DOHH2 (cell line): ENCODE results near the gene RPL10.

Experiments used
- H3F3A ChIP-seq: fragments of 200-600 bp; sonication (generic), shearing (Covaris generic); 2 replicates; pipeline ENCODE4 v1.6.0; 2016; ENCODE audit warnings: antibody characterized with exemption, mild to moderate bottlenecking; ENCODE audit not compliant: control insufficient read depth, insufficient read depth
- H3K27ac ChIP-seq: fragments of 200-600 bp; sonication (generic); 2 replicates; pipeline ENCODE4 v1.5.1; 2014; ENCODE audit warnings: low read depth, mild to moderate bottlenecking, low read length, moderate library complexity
- H3K27me3 ChIP-seq: fragments of 200-600 bp; sonication (generic); 2 replicates; pipeline ENCODE4 v1.6.1; 2014; ENCODE audit warnings: mild to moderate bottlenecking, low read length, mixed read lengths; ENCODE audit not compliant: control insufficient read depth
- H3K36me3 ChIP-seq: fragments of 200-600 bp; sonication (generic); 2 replicates; pipeline ENCODE4 v1.6.1; 2014; ENCODE audit warnings: mild to moderate bottlenecking, low read length, moderate library complexity, mixed read lengths; ENCODE audit not compliant: control insufficient read depth
- H3K4me1 ChIP-seq: fragments of 200-600 bp; sonication (generic); 2 replicates; pipeline ENCODE4 v1.6.1; 2014; ENCODE audit warnings: mild to moderate bottlenecking, low read length, mixed read lengths; ENCODE audit not compliant: control insufficient read depth
- H3K4me2 ChIP-seq: fragments of 200-600 bp; sonication (generic); 2 replicates; pipeline ENCODE4 v1.6.0; 2014; ENCODE audit warnings: mild to moderate bottlenecking, low read length, moderate library complexity
- H3K4me3 ChIP-seq: fragments of 200-600 bp; sonication (generic); 2 replicates; pipeline ENCODE4 v1.5.1; 2014; ENCODE audit warnings: mild to moderate bottlenecking, low read length, mixed read lengths
- H3K79me2 ChIP-seq: fragments of 200-600 bp; sonication (generic); 2 replicates; pipeline ENCODE4 v1.6.1; 2014; ENCODE audit warnings: mild to moderate bottlenecking, low read length, mixed read lengths; ENCODE audit not compliant: control insufficient read depth
- H3K9me2 ChIP-seq: fragments of 200-600 bp; sonication (generic); replicated peaks from 2 replicates; pipeline ENCODE4 v1.6.1; 2014; ENCODE audit warnings: mild to moderate bottlenecking, low read length, mixed read lengths; ENCODE audit not compliant: control insufficient read depth
- H3K9me3 ChIP-seq: fragments of 200-600 bp; sonication (generic); 2 replicates; pipeline ENCODE4 v1.6.1; 2014; ENCODE audit warnings: antibody characterized with exemption, low read length, mixed read lengths; ENCODE audit not compliant: control insufficient read depth, insufficient read depth
- H4K20me1 ChIP-seq: fragments of 200-600 bp; sonication (generic); 2 replicates; pipeline ENCODE4 v1.6.0; 2014; ENCODE audit warnings: low read depth, mild to moderate bottlenecking, antibody characterized with exemption, low read length, moderate library complexity; ENCODE audit not compliant: control insufficient read depth, insufficient read depth
- EZH2phosphoT487 ChIP-seq: fragments of 200-600 bp; sonication (generic); IDR thresholded peaks from 2 replicates; pipeline ENCODE4 v1.6.1; 2017; ENCODE audit warnings: borderline replicate concordance, mild to moderate bottlenecking, antibody characterized with exemption, low read length, moderate library complexity, mixed read lengths
- TF ChIP-seq, protein P1 (sequence below): fragments of 200-600 bp; sonication (generic); IDR thresholded peaks from one replicate; pipeline ENCODE4 v1.5.1; 2014; ENCODE audit warnings: antibody characterized with exemption, mild to moderate bottlenecking, low read depth, low read length; ENCODE audit not compliant: poor library complexity, severe bottlenecking

RPL10 gene

DNA sequence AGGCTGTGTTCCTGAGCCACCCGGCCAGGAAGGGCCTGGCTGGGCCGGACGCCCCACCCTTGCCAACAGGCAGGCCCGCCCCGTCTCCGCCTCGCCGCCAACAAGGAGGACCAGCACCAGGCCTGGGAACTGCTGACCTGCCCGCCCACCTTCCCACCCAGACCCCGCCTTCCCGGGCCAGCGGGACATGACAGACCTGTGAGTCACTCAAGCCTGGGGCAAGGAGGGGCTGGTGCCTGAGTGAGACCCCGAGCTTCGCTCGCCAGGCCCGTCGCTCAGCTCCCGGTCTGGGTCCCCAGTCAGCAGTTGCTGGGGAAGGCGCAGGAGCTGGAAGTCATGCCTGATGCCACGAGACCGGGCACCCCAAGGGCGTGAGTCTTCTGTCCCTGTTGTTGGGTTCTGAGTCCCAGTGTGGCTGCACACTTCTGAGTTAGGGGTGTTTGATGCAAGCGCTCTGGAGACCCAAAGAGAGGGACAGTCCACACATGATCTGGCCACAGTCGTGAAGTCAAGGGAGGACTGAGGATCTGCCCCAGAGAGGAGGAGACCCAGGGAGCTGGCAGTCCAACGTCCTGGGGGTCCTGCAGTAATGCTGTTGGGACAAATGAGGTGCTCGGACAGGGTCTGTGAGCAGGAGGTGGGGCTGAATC lies 11.2 kb downstream of the RPL10 start, which contains the start of gene DNASE1L1:
Gene DNASE1L1, minus strand, starts transcription at position 33 of the 650 bp plus-strand sequence. CDS start 3,686 bp downstream, outside the sequence.
- Histone ChIP-seq H3K27me3 (no peaks in the 10 kb centered on the region), H3K27ac (no peak within 1 kb of the TSS), H3F3A (no peaks in the 10 kb centered on the region), H3K79me2 (peaks cover 10% of the 10 kb centered on the region; the same call in 1 of the 2 replicates), H3K4me1 (peaks cover 14% of the 10 kb centered on the region), H4K20me1 (no peaks in the 10 kb centered on the region), H3K36me3 (no peaks in the 10 kb centered on the region), H3K9me2 (no peaks in the 10 kb centered on the region), H3K4me2 (peak within 1 kb of the TSS; percentile 34), H3K9me3 (no peaks in the 10 kb centered on the region), H3K4me3 (no peak within 1 kb of the TSS)
- TF ChIP-seq EZH2phosphoT487, result no peak
- TF ChIP-seq, protein P1, sequence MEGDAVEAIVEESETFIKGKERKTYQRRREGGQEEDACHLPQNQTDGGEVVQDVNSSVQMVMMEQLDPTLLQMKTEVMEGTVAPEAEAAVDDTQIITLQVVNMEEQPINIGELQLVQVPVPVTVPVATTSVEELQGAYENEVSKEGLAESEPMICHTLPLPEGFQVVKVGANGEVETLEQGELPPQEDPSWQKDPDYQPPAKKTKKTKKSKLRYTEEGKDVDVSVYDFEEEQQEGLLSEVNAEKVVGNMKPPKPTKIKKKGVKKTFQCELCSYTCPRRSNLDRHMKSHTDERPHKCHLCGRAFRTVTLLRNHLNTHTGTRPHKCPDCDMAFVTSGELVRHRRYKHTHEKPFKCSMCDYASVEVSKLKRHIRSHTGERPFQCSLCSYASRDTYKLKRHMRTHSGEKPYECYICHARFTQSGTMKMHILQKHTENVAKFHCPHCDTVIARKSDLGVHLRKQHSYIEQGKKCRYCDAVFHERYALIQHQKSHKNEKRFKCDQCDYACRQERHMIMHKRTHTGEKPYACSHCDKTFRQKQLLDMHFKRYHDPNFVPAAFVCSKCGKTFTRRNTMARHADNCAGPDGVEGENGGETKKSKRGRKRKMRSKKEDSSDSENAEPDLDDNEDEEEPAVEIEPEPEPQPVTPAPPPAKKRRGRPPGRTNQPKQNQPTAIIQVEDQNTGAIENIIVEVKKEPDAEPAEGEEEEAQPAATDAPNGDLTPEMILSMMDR, result no peak

DNA sequence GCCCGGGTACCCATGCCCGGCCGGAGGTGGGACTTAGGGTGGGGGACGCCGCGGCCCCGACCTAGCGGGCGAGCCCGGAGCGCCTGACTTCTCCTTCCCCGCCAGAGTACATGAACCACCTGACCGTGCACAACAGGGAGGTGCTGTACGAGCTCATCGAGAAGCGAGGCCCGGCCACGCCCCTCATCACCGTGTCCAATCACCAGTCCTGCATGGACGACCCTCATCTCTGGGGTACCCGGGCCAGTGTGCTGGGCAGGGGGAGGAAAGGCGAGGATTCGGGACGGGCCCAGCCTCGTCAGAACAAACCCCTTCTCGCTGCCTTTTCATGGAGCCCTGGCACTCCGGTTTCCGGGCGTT lies 13.8 kb downstream of the RPL10 start:
- H3K27ac ChIP-seq, result peak overlapping the region; percentile 75
- peak overlapping the region; percentile 87 for H3K4me3 ChIP-seq
- H4K20me1 ChIP-seq, result no peaks in the 10 kb centered on the region
- peak overlapping the region; percentile 91 for H3K4me2 ChIP-seq
- H3K36me3 ChIP-seq, result no peaks in the 10 kb centered on the region
- H3K4me1 ChIP-seq, result peaks cover 14% of the 10 kb centered on the region
- H3K79me2 ChIP-seq, result peaks cover 10% of the 10 kb centered on the region; the same call in 1 of the 2 replicates
- H3K9me3 ChIP-seq, result no peaks in the 10 kb centered on the region
- H3K9me2 ChIP-seq, result no peaks in the 10 kb centered on the region
- TF ChIP-seq EZH2phosphoT487, result no peak
- TF ChIP-seq, protein P1, result no peak
- no peaks in the 10 kb centered on the region for H3F3A ChIP-seq
- no peaks in the 10 kb centered on the region for H3K27me3 ChIP-seq

DNA sequence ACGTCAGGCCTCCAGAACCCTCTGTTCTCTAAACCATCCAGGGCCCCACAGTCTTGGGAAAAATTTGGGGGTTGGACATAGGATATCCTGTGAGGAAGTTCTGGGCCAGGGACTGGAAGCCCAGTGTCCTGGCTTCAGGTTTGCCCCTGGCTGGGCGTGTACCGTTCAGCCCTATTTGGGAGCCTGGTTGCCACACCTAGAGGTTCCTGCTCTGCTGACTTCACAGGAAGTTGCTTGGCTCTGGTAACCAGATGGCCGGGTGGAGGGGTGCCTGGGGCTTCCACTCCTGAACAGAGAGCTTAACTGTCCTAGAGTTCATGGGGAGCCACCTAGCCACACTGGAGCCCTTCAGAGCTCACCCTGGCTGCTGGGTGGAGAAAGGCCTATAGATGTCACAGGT lies 14.3 kb downstream of the RPL10 start:
- Histone ChIP-seq H3F3A (no peaks in the 10 kb centered on the region), H3K9me2 (no peaks in the 10 kb centered on the region), H3K4me1 (peaks cover 14% of the 10 kb centered on the region), H3K9me3 (no peaks in the 10 kb centered on the region), H3K4me3 (peak overlapping the region; percentile 87), H3K4me2 (peak overlapping the region; percentile 91), H3K36me3 (no peaks in the 10 kb centered on the region), H4K20me1 (no peaks in the 10 kb centered on the region), H3K79me2 (peaks cover 10% of the 10 kb centered on the region; the same call in 1 of the 2 replicates), H3K27ac (peak overlapping the region; percentile 26), H3K27me3 (no peaks in the 10 kb centered on the region)
- TF ChIP-seq, protein P1, result no peak
- TF ChIP-seq EZH2phosphoT487, result no peak
